Glutamatergic neuron (in vitro differentiated cells): ENCODE data around the gene ADD3. TPM values are rescaled to one million over a fixed set of nuclear protein-coding genes. Genes with fewer than 3 reads are reported as not detected.

Experiments used
- DNase-seq: peaks from one replicate; pipeline ENCODE4 v3.0.0; 2022
- H3K27ac Mint-ChIP-seq: one replicate; pipeline ENCODE4 v1.8.0; 2020; ENCODE audit warnings: mild to moderate bottlenecking, mixed read lengths, inconsistent platforms; ENCODE audit not compliant: unreplicated experiment
- H3K27me3 Mint-ChIP-seq: one replicate; pipeline ENCODE4 v1.8.0; 2020; ENCODE audit warnings: mild to moderate bottlenecking, moderate library complexity, mixed read lengths, inconsistent platforms; ENCODE audit not compliant: unreplicated experiment
- H3K36me3 Mint-ChIP-seq: one replicate; pipeline ENCODE4 v1.8.0; 2020; ENCODE audit warnings: mild to moderate bottlenecking, mixed read lengths, inconsistent platforms; ENCODE audit not compliant: unreplicated experiment
- H3K4me1 Mint-ChIP-seq: one replicate; pipeline ENCODE4 v1.8.0; 2020; ENCODE audit warnings: mild to moderate bottlenecking, low read depth, mixed read lengths, inconsistent platforms; ENCODE audit not compliant: unreplicated experiment
- H3K4me3 Mint-ChIP-seq: one replicate; pipeline ENCODE4 v1.8.0; 2020; ENCODE audit warnings: mild to moderate bottlenecking, mixed read lengths, inconsistent platforms; ENCODE audit not compliant: unreplicated experiment
- H3K9me3 Mint-ChIP-seq: one replicate; pipeline ENCODE4 v1.8.0; 2020; ENCODE audit warnings: mild to moderate bottlenecking, moderate library complexity, mixed read lengths, inconsistent platforms; ENCODE audit not compliant: unreplicated experiment
- total RNA-seq: library from RNA; stranded (reverse); fragmentation: NEBNext Ultra II Directional; extraction: Animal tissue kit (Norgen Biotek cat#: 25700); gene quantifications from one replicate; pipeline ENCODE4 v1.2.1, GENCODE V29; 2021; ENCODE audit not compliant: unreplicated experiment
- TF ChIP-seq, protein P1 (sequence below): fragments of 200-600 bp; sonication (generic); IDR thresholded peaks from one replicate; pipeline ENCODE4 v1.5.0; 2021; ENCODE audit not compliant: partially characterized antibody, unreplicated experiment

Gene ADD3
- total RNA-seq, 1 donor from 2014 or later: 22.8 TPM

DNA sequence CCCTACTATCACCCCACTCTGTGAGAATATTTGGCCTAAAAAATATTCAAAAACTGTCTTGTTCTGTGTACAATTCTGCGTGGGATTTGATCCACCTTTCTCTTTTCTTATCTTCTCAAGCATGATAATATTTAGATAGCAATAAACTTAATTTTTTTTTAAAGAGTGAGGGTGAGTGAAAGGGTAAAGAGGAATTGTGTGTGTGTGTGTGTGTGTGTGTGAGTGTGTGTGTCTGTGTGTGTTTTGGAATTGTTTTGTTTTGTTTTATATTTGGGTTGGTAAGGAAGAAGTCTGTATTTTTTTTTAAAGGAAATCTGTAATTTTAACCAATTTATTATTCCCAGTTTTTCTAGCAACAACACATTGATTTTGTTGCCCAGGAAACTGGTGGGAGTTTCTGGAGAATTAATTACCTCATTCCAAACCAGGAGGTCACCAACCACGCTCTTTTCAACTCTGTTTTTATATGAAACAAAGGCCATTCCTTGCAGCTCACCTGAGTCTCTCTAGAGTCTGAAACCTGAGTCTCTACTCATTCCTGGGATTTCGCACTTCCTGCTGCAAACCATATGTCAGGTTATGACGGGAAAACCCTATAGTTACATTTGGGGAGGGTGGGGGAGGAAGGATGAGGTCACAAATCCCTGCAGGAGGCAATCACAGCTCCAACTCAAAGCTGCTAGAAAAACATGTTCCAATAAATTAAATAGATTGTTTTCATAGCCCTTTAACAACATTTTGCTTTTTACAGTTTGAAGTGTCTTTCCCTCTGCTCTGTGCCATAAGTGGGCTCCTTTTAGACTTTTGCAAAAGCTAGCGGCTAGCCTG, 46.4 kb upstream of the ADD3 start:
- DNase-seq: no peak
- no peaks in the 10 kb centered on the region for H3K9me3 Mint-ChIP-seq
- H3K4me1 Mint-ChIP-seq: peaks cover 37% of the 10 kb centered on the region
- peak overlapping the region; percentile 88 for H3K27ac Mint-ChIP-seq
- H3K27me3 Mint-ChIP-seq: peaks cover 2% of the 10 kb centered on the region
- TF ChIP-seq, protein P1, sequence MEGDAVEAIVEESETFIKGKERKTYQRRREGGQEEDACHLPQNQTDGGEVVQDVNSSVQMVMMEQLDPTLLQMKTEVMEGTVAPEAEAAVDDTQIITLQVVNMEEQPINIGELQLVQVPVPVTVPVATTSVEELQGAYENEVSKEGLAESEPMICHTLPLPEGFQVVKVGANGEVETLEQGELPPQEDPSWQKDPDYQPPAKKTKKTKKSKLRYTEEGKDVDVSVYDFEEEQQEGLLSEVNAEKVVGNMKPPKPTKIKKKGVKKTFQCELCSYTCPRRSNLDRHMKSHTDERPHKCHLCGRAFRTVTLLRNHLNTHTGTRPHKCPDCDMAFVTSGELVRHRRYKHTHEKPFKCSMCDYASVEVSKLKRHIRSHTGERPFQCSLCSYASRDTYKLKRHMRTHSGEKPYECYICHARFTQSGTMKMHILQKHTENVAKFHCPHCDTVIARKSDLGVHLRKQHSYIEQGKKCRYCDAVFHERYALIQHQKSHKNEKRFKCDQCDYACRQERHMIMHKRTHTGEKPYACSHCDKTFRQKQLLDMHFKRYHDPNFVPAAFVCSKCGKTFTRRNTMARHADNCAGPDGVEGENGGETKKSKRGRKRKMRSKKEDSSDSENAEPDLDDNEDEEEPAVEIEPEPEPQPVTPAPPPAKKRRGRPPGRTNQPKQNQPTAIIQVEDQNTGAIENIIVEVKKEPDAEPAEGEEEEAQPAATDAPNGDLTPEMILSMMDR: no peak
- H3K4me3 Mint-ChIP-seq: peak overlapping the region; percentile 59
- H3K36me3 Mint-ChIP-seq: peaks cover 4% of the 10 kb centered on the region

DNA sequence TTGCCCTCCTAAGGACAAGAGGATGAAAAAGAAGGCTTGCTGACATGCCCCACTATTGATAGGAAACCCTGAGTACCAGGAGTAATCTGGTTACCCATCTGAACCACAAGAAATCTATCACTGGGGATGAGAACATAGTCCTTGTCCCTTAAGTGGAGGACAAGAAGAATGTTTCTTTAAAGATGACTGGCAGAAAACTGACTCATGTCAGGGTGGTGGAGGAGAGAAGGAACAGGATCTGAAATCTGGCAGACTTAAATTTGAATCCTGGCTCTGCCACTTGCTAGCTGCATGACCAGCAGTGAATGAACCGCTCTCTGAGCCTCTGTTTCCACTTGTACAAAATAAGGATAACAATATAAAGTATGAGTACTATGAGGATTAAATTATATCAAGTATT, 45.5 kb upstream of the ADD3 start:
- peaks cover 2% of the 10 kb centered on the region for H3K27me3 Mint-ChIP-seq
- H3K36me3 Mint-ChIP-seq: no peaks in the 10 kb centered on the region
- no peaks in the 10 kb centered on the region for H3K9me3 Mint-ChIP-seq
- no peak for DNase-seq
- TF ChIP-seq, protein P1: no peak
- H3K4me3 Mint-ChIP-seq: no peak overlapping the region
- peak overlapping the region; percentile 88 for H3K27ac Mint-ChIP-seq
- peaks cover 43% of the 10 kb centered on the region for H3K4me1 Mint-ChIP-seq

DNA sequence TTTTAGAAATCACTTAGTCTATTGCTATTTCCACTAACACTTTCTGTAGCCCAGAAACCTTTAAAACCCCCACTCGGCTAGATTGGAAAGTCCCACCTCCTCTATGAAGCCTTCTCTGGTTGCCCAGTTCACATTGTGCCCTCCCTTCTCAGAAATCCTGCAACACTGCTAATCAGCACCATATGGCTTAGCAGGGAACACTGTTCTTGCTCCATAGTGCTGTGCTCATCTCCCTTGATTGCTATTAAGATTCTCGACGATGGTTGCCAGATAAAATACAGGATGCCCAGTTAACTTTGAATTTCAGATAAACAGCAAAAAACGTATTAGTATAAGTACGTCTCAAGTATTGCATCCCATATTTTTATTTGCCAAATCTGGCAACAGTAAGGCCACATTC, 44.3 kb upstream of the ADD3 start:
- DNase-seq: no peak
- H3K4me3 Mint-ChIP-seq: no peak overlapping the region
- no peaks in the 10 kb centered on the region for H3K9me3 Mint-ChIP-seq
- peaks cover 46% of the 10 kb centered on the region for H3K4me1 Mint-ChIP-seq
- no peaks in the 10 kb centered on the region for H3K36me3 Mint-ChIP-seq
- H3K27ac Mint-ChIP-seq: no peak overlapping the region
- TF ChIP-seq, protein P1: no peak
- peaks cover 2% of the 10 kb centered on the region for H3K27me3 Mint-ChIP-seq

DNA sequence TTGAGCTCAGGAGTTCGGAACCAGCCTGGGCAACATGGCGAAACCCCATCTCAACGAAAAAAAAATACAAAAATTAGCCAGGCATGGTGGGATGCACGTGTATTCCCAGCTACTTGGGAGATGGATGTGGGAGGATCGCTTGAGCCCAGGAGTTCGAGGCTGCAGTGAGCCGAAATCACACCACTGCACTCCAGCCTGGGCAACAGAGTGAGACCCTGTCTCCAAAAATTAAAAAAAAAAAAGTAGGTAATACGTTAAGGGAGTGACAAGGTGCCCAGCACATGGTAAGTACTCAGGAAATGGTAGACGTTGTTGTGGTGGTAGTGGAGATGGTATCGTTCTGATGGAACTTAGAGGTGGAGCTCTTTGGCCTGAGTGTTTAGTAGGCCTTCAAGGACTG, 43.5 kb upstream of the ADD3 start:
- no peak overlapping the region for H3K4me3 Mint-ChIP-seq
- DNase-seq: no peak
- peaks cover 2% of the 10 kb centered on the region for H3K27me3 Mint-ChIP-seq
- H3K27ac Mint-ChIP-seq: peak overlapping the region; percentile 33
- no peaks in the 10 kb centered on the region for H3K9me3 Mint-ChIP-seq
- H3K36me3 Mint-ChIP-seq: no peaks in the 10 kb centered on the region
- TF ChIP-seq, protein P1: no peak
- peaks cover 46% of the 10 kb centered on the region for H3K4me1 Mint-ChIP-seq
